Activated CD4-positive, alpha-beta T cell treated with anti-CD3 and anti-CD28 coated beads for 36 hours (primary cell): ENCODE measurements around the gene PSENEN. TPM values are rescaled to one million over a fixed set of nuclear protein-coding genes. Genes with fewer than 3 reads are reported as not detected.
"Not testable (repeated sequence)": the region's sequence is repeated elsewhere in the genome, so short reads cannot be mapped to it uniquely, and the experiment has no call there.

Experiments used
- ATAC-seq: fragments of 200-7000 bp; cut with Tn5 transposase; one replicate; pipeline ENCODE4 v1.10.0; 2021; ENCODE audit warnings: mild to moderate bottlenecking, moderate library complexity
- CTCF ChIA-PET: fragments of 350-600 bp; sonication (Branson Sonifier 250); formaldehyde crosslinking; loops from one replicate; lab custom pipeline; 2021; ENCODE audit warnings: antibody characterized with exemption; lab: Charles Lee
- POLR2A ChIA-PET: fragments of 350-600 bp; sonication (Branson Sonifier 250); formaldehyde crosslinking; loops from one replicate; lab custom pipeline; 2021; ENCODE audit warnings: antibody characterized with exemption, inconsistent platforms; lab: Charles Lee
- DNase-seq: peaks from one replicate; pipeline ENCODE4 v3.0.0-alpha.2; 2020
- H3K27ac Mint-ChIP-seq: one replicate; pipeline ENCODE4 v1.8.0; 2021; ENCODE audit warnings: mixed read lengths
- H3K27me3 Mint-ChIP-seq: one replicate; pipeline ENCODE4 v1.8.0; 2021; ENCODE audit warnings: mixed read lengths
- H3K36me3 Mint-ChIP-seq: one replicate; pipeline ENCODE4 v1.8.0; 2021; ENCODE audit warnings: low read depth, mixed read lengths
- H3K4me1 Mint-ChIP-seq: one replicate; pipeline ENCODE4 v1.8.0; 2021; ENCODE audit warnings: mixed read lengths
- H3K4me3 Mint-ChIP-seq: one replicate; pipeline ENCODE4 v1.8.0; 2021; ENCODE audit warnings: mild to moderate bottlenecking, moderate library complexity, mixed read lengths
- H3K9me3 Mint-ChIP-seq: one replicate; pipeline ENCODE4 v1.8.0; 2021; ENCODE audit warnings: low read depth, mixed read lengths
- intact Hi-C, 2 experiments: fragments of 100-400 bp; cut with DNase I in 1 of 2; cut with micrococcal nuclease in 1 of 2; formaldehyde crosslinking; loops; one replicate each; pipeline versions ENCODE4 v1.14.2 to v1.15.1; 2022 to 2024; cut with DNase I, micrococcal nuclease
- total RNA-seq, 2 experiments: library from RNA; stranded (reverse); gene quantifications; one replicate each; pipeline ENCODE4 v1.2.3, GENCODE V29; 2021

The PSENEN gene
- total RNA-seq, 2 experiments from 2014 or later: 36.0 to 37.9 TPM

DNA sequence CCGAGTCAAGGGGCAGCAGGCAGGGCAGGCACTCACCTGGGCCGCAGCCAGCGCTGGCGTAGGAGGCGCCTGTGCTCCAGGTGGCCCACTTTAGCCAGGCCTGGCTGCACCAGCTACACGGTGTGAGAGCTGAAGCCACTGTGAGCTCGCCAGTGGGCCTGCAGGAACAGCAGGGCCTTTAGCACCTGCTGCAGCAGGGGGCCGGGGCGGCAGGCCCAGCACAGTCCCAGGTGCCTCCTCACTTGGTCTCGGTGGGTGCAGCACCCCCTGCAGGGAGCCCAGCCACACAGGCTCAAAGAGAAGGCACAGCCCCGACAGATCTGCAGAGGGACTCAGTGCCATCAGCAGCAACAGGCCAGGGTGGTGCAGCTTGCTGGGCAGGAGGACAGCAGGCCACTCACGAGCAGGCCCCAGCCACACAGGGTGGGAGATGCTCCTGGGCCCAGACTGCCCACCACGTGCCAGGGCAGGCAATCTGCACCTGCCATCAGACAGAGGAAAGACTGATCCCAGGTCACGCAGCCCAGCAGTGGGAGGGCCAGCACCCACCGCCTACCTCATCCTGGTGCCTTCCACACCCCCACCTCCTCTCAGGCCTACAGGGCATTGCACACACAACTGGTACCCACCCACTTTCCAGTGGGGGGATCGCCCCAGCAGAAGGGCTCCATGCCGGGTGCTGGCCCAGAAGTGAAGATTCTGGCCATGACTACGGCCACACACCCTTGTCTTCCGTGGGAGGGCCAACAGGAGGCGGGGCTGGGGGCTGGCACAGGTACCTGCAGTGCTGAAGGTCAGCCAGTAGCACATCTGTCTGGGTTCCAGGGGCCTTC lies 45.7 kb downstream of the PSENEN start:
- CTCF ChIA-PET: interaction anchor here (0.7 to 0.9 kb wide), 2 partner anchors 28 to 256 kb away, joined by 3 read pairs; no protein-coding TSS in a partner anchor
- no peak overlapping the region for H3K27ac Mint-ChIP-seq
- ATAC-seq: peak; percentile 74
- POLR2A ChIA-PET: no interaction called here
- no peaks in the 10 kb centered on the region for H3K9me3 Mint-ChIP-seq
- no peak overlapping the region for H3K4me3 Mint-ChIP-seq
- no peaks in the 10 kb centered on the region for H3K4me1 Mint-ChIP-seq
- intact Hi-C loops: no loop called here
- DNase-seq: peak; percentile 45
- H3K36me3 Mint-ChIP-seq: no peaks in the 10 kb centered on the region
- H3K27me3 Mint-ChIP-seq: peaks cover 7% of the 10 kb centered on the region

DNA sequence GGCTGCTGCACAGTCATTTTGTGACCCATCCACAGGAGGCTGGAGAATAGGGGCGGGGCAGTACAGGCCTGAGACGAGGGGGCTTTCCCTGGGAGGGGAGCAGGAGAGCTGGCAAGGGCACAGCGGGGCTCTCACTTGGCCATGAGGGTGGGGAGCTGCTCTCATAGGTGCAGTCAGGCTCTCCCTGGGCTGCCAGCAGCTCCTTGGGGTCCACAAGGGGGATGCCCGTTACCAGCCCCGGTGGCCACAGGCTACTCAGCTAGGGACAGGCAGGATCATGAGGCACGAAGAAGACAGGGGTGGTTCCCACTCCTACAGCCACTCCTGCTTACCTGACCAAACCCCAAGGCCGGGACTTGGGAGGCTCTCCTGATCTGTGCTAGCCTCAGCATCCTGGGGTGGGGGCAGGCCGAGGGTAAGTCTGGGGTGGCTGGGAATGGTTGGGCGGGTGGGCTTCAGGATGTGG lies 46.4 kb downstream of the PSENEN start:
- ChIA-PET POLR2A (no interaction called here), CTCF (no interaction called here)
- Mint-ChIP-seq H3K27ac (no peak overlapping the region), H3K36me3 (no peaks in the 10 kb centered on the region), H3K9me3 (no peaks in the 10 kb centered on the region), H3K4me3 (no peak overlapping the region), H3K27me3 (peaks cover 12% of the 10 kb centered on the region), H3K4me1 (no peaks in the 10 kb centered on the region)
- intact Hi-C loops: no loop called here
- no peak for DNase-seq
- ATAC-seq: no peak

DNA sequence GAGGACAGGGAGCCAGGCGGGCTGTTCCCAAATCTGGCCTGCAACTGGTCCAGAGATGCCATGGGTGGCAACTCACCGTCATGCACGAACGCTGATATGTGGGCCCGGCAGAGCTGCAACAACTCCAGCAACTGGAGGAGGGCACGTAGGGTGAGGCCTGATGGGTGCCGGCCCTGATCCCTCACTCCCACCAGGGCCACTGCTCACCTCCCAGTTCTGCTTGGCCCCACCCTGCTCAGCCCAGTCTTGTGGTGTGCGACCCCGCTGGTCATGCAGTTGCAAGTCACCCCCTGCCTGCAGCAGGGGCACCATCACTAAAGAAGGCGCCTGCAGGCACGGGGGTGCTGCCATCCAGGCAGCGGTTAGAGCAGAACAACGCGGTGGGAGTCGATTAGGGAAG lies 46.9 kb downstream of the PSENEN start:
- ATAC-seq: no peak

DNA sequence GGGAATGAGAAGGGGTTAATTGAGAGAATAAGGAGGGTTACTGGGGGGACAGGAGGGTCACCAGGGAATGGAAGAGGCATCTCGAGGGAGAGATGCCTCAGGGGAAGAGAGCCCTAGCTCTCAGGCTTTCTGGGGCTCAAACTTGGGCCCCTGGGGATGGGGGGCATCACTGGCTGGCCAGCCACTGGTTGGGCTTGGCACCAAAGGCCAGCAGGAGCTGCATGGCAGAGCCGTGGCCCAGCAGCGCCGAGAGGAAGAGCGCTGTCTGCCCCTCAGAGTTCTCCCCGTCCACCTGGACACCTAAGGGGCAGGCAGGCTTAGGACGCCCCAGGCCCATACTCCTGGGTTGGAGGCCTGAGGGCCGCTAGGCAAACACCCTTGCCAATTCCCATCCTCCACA lies 47.4 kb downstream of the PSENEN start:
- Mint-ChIP-seq H3K4me3 (no peak overlapping the region), H3K27ac (no peak overlapping the region), H3K4me1 (peaks cover 3% of the 10 kb centered on the region), H3K36me3 (no peaks in the 10 kb centered on the region), H3K9me3 (no peaks in the 10 kb centered on the region), H3K27me3 (peaks cover 19% of the 10 kb centered on the region)
- ATAC-seq (no peak), DNase-seq (no peak)
- intact Hi-C loops: no loop called here
- CTCF ChIA-PET: no interaction called here
- POLR2A ChIA-PET: no interaction called here

More for the DNA sequence above, 46.9 kb downstream of the PSENEN start:
- H3K9me3 Mint-ChIP-seq: no peaks in the 10 kb centered on the region
- no peak overlapping the region for H3K4me3 Mint-ChIP-seq
- H3K27me3 Mint-ChIP-seq: peaks cover 17% of the 10 kb centered on the region
- intact Hi-C loops: no loop called here
- POLR2A ChIA-PET: no interaction called here
- no peaks in the 10 kb centered on the region for H3K36me3 Mint-ChIP-seq
- H3K27ac Mint-ChIP-seq: no peak overlapping the region
- CTCF ChIA-PET: no interaction called here
- H3K4me1 Mint-ChIP-seq: peaks cover 3% of the 10 kb centered on the region
- no peak for DNase-seq

DNA sequence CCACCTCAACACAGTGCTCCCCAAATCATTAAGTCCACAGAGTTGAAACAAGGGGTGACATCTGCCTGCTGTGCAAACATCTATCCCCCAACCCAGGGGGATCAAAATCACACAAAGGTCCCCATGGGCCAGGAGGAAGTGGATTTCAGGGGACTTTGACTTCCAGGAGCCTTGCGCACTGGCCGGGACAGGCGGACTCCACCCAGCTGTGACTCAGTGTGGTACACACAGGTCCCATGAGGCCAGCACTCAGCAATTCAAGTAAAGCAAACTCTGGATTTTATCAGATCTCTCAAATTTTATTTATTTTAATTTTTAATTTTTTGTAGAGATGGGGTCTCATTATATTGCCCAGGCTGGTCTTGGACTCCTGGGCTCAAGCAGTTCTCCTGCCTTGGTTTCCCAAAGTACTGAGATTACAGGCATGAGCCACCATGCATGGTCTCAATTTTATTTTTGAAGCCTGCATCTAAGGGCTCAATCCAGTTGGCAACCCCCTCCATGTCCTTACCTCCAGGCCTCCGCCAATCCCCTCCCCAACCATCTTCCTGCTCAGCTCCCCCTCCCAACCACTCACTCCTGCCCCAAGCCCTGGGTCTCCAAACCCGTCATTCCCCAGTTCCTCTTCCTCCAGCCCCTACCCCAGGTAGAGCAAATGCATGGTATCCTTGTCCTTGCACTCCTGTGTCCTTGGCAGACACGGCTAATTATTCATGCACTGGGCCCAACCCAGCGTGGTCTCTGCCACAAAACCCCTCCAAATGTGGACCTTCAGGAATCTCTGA lies 48.1 kb downstream of the PSENEN start:
- POLR2A ChIA-PET: no interaction called here
- CTCF ChIA-PET: no interaction called here
- DNase-seq: no peak
- no peak overlapping the region for H3K27ac Mint-ChIP-seq
- intact Hi-C loops: no loop called here
- ATAC-seq: no peak
- H3K4me1 Mint-ChIP-seq: peaks cover 3% of the 10 kb centered on the region
- peaks cover 23% of the 10 kb centered on the region for H3K27me3 Mint-ChIP-seq
- no peaks in the 10 kb centered on the region for H3K9me3 Mint-ChIP-seq
- no peaks in the 10 kb centered on the region for H3K36me3 Mint-ChIP-seq
- H3K4me3 Mint-ChIP-seq: no peak overlapping the region

DNA sequence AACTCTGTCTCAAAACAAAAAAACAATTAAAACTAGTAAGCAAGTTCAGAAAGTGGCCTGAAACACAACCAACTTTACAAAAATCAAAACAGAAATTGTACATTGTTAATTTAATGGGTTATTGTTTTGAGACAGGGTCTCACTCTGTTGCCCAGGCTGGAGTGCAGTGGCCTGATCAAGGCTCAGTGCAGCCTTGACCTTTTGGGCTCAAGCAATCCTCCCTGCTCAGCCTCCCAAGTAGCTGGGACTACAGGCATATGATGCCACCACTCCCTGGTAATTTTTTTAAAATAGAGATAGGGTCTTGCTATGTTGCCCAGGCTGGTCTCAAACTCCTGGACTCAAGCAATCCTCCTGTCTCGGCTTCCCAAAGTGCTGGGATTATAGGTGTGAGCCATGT lies 50.1 kb downstream of the PSENEN start:
- intact Hi-C loops, ATAC-seq, H3K27ac Mint-ChIP-seq, H3K4me3 Mint-ChIP-seq, POLR2A ChIA-PET, DNase-seq, H3K4me1 Mint-ChIP-seq, H3K9me3 Mint-ChIP-seq, H3K36me3 Mint-ChIP-seq: not testable (repeated sequence)
- CTCF ChIA-PET: interaction anchor here (0.9 kb wide), 1 partner anchor 287 kb away, joined by 3 read pairs; no protein-coding TSS in a partner anchor
- peaks cover 25% of the 10 kb centered on the region for H3K27me3 Mint-ChIP-seq

Other genes with a start within 250 kb of the PSENEN start
- 1 to 10 TPM; 1.1 to 1.3 TPM for gene DMKN, start 232.0 kb upstream of the PSENEN start, total RNA-seq
- gene SBSN, start 217.3 kb upstream of the PSENEN start, total RNA-seq: not detected
- not detected for gene GAPDHS, start 212.2 kb upstream of the PSENEN start, total RNA-seq
- gene TMEM147, start 200.0 kb upstream of the PSENEN start, total RNA-seq: 10 to 100 TPM; 73.1 to 73.8 TPM
- gene ATP4A, start 182.0 kb upstream of the PSENEN start, total RNA-seq: not detected
- not detected for gene PMIS2, start 159.5 kb upstream of the PSENEN start, total RNA-seq
- 10 to 100 TPM; 39.7 to 41.0 TPM for gene HAUS5, start 132.9 kb upstream of the PSENEN start, total RNA-seq
- 10 to 100 TPM; 87.5 to 94.4 TPM for gene RBM42, start 116.6 kb upstream of the PSENEN start, total RNA-seq
- 1 to 10 TPM in 1 of 2 experiments, under 1 TPM in 1; 0.37 to 1.1 TPM for gene ETV2, start 103.9 kb upstream of the PSENEN start, total RNA-seq
- 100 to 1,000 TPM; 385 to 437 TPM for gene COX6B1, start 97.3 kb upstream of the PSENEN start, total RNA-seq
- 1 to 10 TPM; 1.2 to 1.8 TPM for gene UPK1A, start 79.1 kb upstream of the PSENEN start, total RNA-seq
- 100 to 1,000 TPM; 232 to 265 TPM for gene ZBTB32, start 41.1 kb upstream of the PSENEN start, total RNA-seq
- 10 to 100 TPM; 48.6 to 49.4 TPM for gene KMT2B, start 27.6 kb upstream of the PSENEN start, total RNA-seq
- gene IGFLR1, start 3.2 kb upstream of the PSENEN start, total RNA-seq: 10 to 100 TPM; 71.4 to 80.2 TPM
- 10 to 100 TPM; 31.6 to 37.5 TPM for gene U2AF1L4, start 233 bp upstream of the PSENEN start, total RNA-seq
- gene LIN37, start 2.9 kb downstream of the PSENEN start, total RNA-seq: 10 to 100 TPM in 1 of 2 experiments, 1 to 10 TPM in 1; 8.4 to 12.7 TPM
- under 1 TPM; 0.53 to 0.93 TPM for gene HSPB6, start 11.4 kb downstream of the PSENEN start, total RNA-seq
- 10 to 100 TPM; 39.8 to 62.8 TPM for gene PROSER3, start 12.5 kb downstream of the PSENEN start, total RNA-seq
- gene ARHGAP33, start 29.9 kb downstream of the PSENEN start, total RNA-seq: 10 to 100 TPM; 27.8 to 35.2 TPM
- gene PRODH2, start 67.2 kb downstream of the PSENEN start, total RNA-seq: not detected
- not detected for gene NPHS1, start 106.9 kb downstream of the PSENEN start, total RNA-seq
- under 1 TPM; 0.93 to 0.98 TPM for gene KIRREL2, start 111.3 kb downstream of the PSENEN start, total RNA-seq
- gene APLP1, start 122.9 kb downstream of the PSENEN start, total RNA-seq: 1 to 10 TPM; 2.3 to 3.0 TPM
- gene NFKBID, start 154.9 kb downstream of the PSENEN start, total RNA-seq: 10 to 100 TPM; 60.1 TPM
- 10 to 100 TPM; 27.0 to 32.7 TPM for gene HCST, start 156.9 kb downstream of the PSENEN start, total RNA-seq
- gene TYROBP, start 162.6 kb downstream of the PSENEN start, total RNA-seq: not detected
- gene LRFN3, start 190.7 kb downstream of the PSENEN start, total RNA-seq: 1 to 10 TPM; 7.8 to 8.3 TPM
- 10 to 100 TPM; 16.0 to 19.2 TPM for gene SDHAF1, start 249.5 kb downstream of the PSENEN start, total RNA-seq